Right atrium auricular region (tissue), 2 donors: ENCODE data around the gene RUNX3. TPM values are rescaled to one million over a fixed set of nuclear protein-coding genes. Genes with fewer than 3 reads are reported as not detected.

Source experiments
- DNase-seq: peaks from one replicate; pipeline ENCODE4 v3.0.0-alpha.2; 2019; ENCODE audit warnings: low spot score
- H3K27ac ChIP-seq, 2 donors: fragments of 200-600 bp; sonication (generic); 1 replicate in 1 of 2; 2 replicates in 1 of 2; pipeline ENCODE4 v1.5.1; 2016 to 2019
- H3K27me3 ChIP-seq, 2 donors: fragments of 200-600 bp; sonication (generic); one replicate each; pipeline versions ENCODE4 v1.5.1 to v1.6.0; 2017 to 2019
- H3K36me3 ChIP-seq: fragments of 200-600 bp; sonication (generic); one replicate; pipeline ENCODE4 v1.5.1; 2016
- H3K4me1 ChIP-seq, 2 donors: fragments of 200-600 bp; sonication (generic); one replicate each; pipeline versions ENCODE4 v1.5.1 to v1.6.0; 2017 to 2019
- H3K4me3 ChIP-seq, 2 donors: fragments of 200-600 bp; sonication (generic); 1 replicate in 1 of 2; 2 replicates in 1 of 2; pipeline ENCODE4 v1.5.1; 2017 to 2019; ENCODE audit warnings: mild to moderate bottlenecking in 1 of 2, moderate library complexity in 1 of 2
- H3K9me3 ChIP-seq, 2 donors: fragments of 200-600 bp; sonication (generic); one replicate each; pipeline ENCODE4 v1.5.1; 2019
- total RNA-seq, 2 donors: library from RNA; depleted of rRNA; stranded (reverse); fragments of >200 nt; gene quantifications; one replicate each; pipeline ENCODE4 v1.1.0, GENCODE V29; 2016
- TF ChIP-seq, protein P1 (sequence below), 2 donors: fragments of 200-600 bp; sonication (generic); IDR thresholded peaks; one replicate each; pipeline ENCODE4 v1.5.1; 2019; ENCODE audit warnings: antibody characterized with exemption in 2 of 2

The RUNX3 gene
- total RNA-seq, 2 donors from 2014 or later: 0.48 to 2.3 TPM

GRCh38 chr1:24927988-24928688 lies 1.9 kb downstream of the RUNX3 start:
- H3K9me3 ChIP-seq: no peaks in the 10 kb centered on the region
- H3K4me3 ChIP-seq: peak overlapping the region in 1 of 2 donors; percentile 39
- H3K4me1 ChIP-seq: peaks cover 0 to 41% of the 10 kb centered on the region in 2 donors
- H3K27ac ChIP-seq: no peak overlapping the region
- H3K36me3 ChIP-seq: no peaks in the 10 kb centered on the region
- TF ChIP-seq, protein P1, sequence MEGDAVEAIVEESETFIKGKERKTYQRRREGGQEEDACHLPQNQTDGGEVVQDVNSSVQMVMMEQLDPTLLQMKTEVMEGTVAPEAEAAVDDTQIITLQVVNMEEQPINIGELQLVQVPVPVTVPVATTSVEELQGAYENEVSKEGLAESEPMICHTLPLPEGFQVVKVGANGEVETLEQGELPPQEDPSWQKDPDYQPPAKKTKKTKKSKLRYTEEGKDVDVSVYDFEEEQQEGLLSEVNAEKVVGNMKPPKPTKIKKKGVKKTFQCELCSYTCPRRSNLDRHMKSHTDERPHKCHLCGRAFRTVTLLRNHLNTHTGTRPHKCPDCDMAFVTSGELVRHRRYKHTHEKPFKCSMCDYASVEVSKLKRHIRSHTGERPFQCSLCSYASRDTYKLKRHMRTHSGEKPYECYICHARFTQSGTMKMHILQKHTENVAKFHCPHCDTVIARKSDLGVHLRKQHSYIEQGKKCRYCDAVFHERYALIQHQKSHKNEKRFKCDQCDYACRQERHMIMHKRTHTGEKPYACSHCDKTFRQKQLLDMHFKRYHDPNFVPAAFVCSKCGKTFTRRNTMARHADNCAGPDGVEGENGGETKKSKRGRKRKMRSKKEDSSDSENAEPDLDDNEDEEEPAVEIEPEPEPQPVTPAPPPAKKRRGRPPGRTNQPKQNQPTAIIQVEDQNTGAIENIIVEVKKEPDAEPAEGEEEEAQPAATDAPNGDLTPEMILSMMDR (IDR thresholded peaks at IDR 0.05): no peak
- peaks cover 52 to 67% of the 10 kb centered on the region in 2 donors for H3K27me3 ChIP-seq
- no peak for DNase-seq

GRCh38 chr1:24927473-24927872 lies 2.6 kb downstream of the RUNX3 start:
- H3K4me1 ChIP-seq: peaks cover 0 to 37% of the 10 kb centered on the region in 2 donors
- TF ChIP-seq, protein P1 (IDR thresholded peaks at IDR 0.05): no peak
- no peaks in the 10 kb centered on the region for H3K36me3 ChIP-seq
- no peak overlapping the region for H3K4me3 ChIP-seq
- H3K9me3 ChIP-seq: no peaks in the 10 kb centered on the region
- H3K27me3 ChIP-seq: peaks cover 45 to 60% of the 10 kb centered on the region in 2 donors
- no peak for DNase-seq
- no peak overlapping the region for H3K27ac ChIP-seq

DNA sequence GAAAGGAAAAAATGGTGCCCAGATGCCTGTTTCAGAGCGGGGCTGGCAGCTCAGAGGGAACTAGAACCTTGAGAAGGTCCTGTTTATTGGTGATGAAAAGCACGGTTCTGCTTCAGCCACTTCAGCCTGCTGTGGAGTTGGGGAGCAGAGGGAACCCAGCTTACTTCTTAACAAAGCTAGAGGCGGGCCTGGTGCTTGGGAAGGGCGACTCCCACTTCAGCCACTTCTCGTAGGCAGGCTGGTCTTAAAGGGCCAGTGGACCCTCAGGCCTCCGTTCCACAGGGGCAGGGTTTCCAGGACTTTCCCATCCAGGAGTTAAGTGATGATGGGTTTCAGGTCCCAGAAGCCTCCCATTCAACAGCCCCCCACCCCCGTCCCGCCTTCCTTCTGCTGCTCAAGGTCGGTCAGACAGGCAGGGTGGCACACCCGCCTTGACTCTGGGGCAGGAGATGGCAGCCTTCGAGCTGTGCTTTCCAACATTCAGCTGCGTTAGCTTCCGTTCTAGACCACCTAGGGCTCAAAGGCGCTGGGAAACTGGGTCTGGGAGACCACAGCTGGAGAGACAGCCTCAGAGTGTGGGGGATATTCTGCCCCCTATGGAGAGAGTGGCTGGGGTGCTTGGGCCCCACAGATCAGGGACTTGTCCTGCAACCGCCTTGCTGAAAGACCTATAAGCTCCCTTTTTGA lies 3.4 kb downstream of the RUNX3 start:
- H3K36me3 ChIP-seq: no peaks in the 10 kb centered on the region
- DNase-seq: no peak
- H3K27me3 ChIP-seq: peaks cover 40 to 54% of the 10 kb centered on the region in 2 donors
- no peak overlapping the region for H3K27ac ChIP-seq
- peaks cover 0 to 30% of the 10 kb centered on the region in 2 donors for H3K4me1 ChIP-seq
- H3K9me3 ChIP-seq: no peaks in the 10 kb centered on the region
- H3K4me3 ChIP-seq: no peak overlapping the region
- TF ChIP-seq, protein P1 (IDR thresholded peaks at IDR 0.05): no peak

GRCh38 chr1:24925963-24926362 lies 4.1 kb downstream of the RUNX3 start:
- DNase-seq: no peak
- Histone ChIP-seq H3K9me3 (no peaks in the 10 kb centered on the region), H3K27ac (no peak overlapping the region), H3K27me3 (peaks cover 33 to 47% of the 10 kb centered on the region in 2 donors), H3K4me1 (peaks cover 0 to 23% of the 10 kb centered on the region in 2 donors), H3K36me3 (no peaks in the 10 kb centered on the region), H3K4me3 (no peak overlapping the region)
- TF ChIP-seq, protein P1 (IDR thresholded peaks at IDR 0.05): no peak

- TF ChIP-seq, protein P1 (IDR thresholded peaks at IDR 0.05): no peak
- no peak for DNase-seq
- Histone ChIP-seq H3K27ac (no peak overlapping the region), H3K4me1 (peaks cover 0 to 16% of the 10 kb centered on the region in 2 donors), H3K4me3 (no peak overlapping the region), H3K36me3 (no peaks in the 10 kb centered on the region), H3K27me3 (peaks cover 26 to 40% of the 10 kb centered on the region in 2 donors), H3K9me3 (no peaks in the 10 kb centered on the region)
Measured at GRCh38 chr1:24925082-24925779, 4.8 kb downstream of the RUNX3 start.
